PC-3 (cell line): ENCODE results near the gene RCSD1.

ENCODE experiments used
- CTCF ChIP-seq: fragments of 300-600 bp; sonication (generic); conservative IDR thresholded peaks from 2 replicates; pipeline ENCODE4 v1.5.1; 2017; ENCODE audit warnings: antibody characterized with exemption, low read depth, mild to moderate bottlenecking, low read length
- EZH2 ChIP-seq: fragments of 300-600 bp; sonication (generic); IDR thresholded peaks from one replicate; pipeline ENCODE4 v1.6.1; 2017; ENCODE audit warnings: antibody characterized with exemption, mild to moderate bottlenecking, low read length; ENCODE audit not compliant: unreplicated experiment

GRCh38 chr1:167629681-167630567 lies at the start of gene RCSD1:
- TF ChIP-seq CTCF = no peak
- TF ChIP-seq EZH2 = peak; percentile 95
